GM19372 (cell line): ENCODE measurements around the gene REN.

Experiments
- ATAC-seq: cut with Tn5 transposase; IDR thresholded peaks from one replicate; pipeline ENCODE4 v1.9.1; 2021; ENCODE audit warnings: mild to moderate bottlenecking, low read depth, moderate library complexity; ENCODE audit not compliant: unreplicated experiment

REN gene

DNA sequence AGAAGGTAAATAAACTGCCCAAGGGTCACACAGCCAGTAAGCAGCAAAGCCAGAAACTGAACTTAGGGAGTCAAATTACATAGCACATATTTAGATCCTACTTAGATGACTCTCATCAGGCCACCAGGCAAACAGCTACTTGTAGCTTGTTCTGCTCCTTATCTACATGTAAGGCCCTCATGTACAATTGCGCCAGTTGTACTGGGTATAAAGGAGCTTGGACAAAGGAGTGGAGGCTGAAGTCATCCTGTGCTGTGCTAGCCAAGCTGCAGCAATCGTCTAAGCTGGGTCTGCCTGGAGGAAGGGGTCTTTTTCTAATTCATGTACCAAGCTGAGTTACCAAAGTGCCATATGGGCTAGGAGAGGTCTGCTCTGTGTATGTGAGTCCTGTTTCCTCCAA is 27.0 kb downstream of the REN start:
- ATAC-seq = no peak

DNA sequence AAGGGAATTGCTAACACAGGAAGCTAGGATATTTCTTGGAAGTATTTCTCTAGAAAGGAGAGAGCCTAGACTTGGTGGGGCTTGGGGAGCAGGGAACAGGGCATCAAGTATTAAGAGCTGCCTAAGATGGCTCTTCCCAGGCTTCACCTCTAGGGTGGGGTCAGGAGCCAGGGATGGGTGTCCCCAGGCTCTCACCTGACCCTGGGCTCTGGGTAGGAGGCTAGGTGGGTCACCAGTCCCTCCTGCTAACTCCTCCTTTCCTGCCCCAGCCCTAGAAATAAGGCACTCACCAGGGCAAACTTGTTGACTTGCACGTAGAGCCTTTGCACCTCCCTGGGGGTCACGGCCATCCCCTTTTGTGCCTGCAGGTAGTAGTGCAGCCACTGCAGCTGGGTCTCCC is 29.3 kb downstream of the REN start:
- no peak for ATAC-seq

DNA sequence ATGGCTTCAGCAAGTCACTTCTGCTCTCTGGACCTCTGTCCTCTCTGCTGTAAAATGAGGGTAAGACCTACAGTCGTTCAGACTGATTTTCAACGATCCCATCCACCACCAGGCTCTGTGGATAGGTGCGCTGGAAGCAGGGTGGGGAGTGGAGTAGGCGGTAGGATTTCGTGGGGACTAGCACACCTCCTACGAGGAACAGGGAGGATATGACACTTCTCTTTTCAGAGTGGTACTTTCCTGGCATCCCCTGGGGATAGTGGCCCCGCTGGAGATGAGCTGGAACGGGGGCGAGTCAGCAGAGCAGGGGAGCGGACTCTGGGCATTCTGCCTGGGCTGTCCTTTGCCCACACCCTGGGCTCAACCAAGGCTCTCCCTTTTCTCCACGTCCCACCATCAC is 32.0 kb downstream of the REN start:
- no peak for ATAC-seq

DNA sequence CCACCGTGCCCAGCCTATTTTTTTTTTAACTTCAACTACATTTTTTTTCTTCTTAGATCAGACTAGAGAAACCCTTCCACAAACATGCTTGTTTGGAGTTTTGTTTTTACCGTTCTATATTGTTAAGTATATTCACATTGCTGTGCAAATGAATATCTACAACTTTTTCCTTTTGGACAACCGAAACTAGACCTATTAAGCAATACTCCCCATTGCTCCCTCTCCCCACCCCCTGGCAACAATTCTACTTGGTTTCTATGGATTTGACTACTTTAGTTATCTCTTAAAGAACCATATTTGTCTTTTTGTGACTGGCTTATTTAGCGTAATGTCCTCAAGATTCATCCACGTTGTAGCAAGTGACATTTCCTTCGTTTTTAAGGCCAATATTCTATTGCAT is 33.4 kb downstream of the REN start:
- no peak for ATAC-seq

DNA sequence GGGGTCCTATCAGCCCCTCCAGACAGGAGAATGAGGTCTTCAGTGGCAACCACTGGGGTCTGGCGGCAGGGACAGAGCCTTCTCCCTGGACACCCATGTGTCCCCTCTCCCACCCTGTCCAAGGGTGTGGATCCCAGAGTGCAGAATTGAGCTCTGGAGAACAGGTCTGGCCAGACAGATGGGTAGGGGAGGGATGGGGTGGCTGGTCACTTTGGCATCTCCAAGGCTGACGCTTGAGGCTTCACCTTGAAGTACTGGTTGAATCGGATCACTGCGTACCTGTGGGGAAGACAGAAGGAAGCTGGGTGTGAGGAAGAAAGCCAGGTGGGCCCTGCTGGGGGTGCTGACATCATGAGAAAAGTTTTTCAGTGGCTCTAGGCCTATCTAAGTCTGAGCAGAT is 34.2 kb downstream of the REN start:
- no peak for ATAC-seq

DNA sequence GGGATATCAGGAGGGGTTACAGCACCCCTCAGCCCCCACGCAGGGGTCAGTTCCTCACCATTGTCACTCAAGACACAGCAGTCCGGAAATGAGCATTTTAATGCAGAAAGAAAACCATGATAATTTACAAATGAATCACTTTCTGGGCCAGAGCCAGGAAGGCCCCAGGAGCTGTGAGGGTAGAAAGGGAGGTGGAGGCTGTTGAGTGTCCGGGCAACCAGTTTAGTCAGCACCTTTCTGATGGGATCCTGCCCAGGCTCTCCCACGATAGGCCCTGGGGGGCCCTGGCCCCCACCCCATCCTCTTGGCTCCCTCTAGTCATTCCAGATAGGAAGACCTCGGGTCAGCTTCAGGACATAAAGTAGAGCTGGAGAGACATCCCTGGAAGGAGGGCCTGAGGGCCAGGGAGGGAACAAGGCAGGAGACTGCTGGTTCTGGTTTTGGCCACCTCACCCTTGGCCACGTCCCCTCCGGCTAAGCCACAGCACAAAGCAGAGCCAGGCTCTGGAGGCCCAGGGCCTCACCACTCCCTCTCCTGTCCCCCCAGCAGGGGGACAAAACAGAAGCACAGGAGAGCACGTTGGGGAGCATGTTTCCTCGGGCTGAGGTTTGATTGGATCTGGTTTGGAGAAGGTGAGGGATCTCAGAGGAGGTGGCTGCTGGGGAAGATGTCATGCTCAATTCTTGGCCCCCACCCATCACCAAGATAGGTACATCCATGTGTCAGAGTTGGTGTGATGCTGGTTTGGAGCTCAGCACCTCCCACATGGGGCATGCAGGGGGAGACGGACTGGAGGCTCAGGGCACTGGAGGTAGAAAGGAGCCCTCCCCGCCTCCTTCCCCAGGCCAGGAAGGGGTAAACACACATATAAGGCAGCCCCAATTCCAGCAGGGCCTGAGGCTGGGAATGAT is 34.9 kb downstream of the REN start:
- no peak for ATAC-seq

DNA sequence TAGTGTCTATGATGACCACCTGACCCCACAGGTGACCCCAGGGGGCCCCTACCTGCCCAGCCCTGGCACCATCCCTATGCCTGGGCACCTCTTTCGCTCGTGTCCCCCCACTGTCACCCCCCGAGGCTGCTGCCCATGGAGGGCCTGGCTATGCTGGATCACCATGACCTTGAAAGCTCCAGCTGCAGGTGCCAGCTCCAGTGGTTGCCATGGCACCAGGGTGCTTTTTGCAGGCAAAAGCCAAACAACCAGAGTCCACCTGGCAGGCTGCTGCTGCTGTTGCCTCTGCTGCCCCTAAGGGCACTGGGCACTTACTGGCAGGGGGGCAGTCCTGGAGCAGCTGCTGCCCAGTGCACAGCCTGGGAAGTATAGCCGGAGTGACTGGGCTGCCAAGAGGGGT is 36.0 kb downstream of the REN start:
- no peak for ATAC-seq

DNA sequence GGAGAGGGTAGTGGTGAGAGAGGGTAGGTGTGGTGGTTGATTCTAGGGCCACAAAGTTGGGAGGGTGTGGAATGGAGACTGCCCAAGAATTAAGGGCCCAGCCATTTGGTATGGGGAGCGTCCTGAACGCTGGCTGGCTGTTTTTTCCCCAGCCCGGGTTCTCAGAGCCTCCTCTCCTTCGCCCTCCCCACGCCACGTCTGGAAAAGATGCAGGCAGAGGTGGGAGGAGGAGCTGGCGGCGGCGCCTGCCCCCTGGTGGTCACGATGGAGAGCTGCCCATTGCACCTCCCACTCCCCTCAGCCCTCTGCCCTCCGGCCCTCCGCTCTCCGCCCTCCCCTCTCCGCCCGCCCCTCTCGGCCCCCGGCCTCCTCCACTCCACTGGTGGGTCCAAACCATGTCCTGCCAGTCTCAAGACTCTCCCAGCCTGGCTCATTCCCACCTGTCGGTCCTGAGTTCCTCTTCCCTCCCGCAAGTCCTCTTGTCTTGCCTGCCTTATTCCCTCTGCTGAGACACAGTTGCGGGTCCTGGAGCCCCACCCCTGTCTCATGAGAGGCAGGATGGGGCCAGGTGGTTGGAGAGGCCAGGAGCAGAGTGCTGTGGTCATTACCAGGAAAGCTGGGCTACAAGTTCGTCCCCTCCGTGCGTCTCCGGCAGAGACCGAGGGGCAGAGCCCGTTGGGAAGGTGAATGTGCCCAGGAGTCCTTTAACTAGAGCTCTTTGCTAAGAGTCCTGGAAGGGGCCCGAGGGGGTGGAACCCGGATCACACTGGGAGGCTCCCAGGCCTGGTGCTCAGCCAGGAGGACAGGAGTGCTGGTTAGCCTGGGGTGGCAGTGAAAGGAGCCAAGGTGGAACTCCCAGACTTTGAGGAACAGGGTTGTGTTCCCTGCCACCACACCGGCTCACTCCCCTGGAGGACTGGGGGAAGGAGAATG is 36.9 kb downstream of the REN start:
- ATAC-seq = no peak

DNA sequence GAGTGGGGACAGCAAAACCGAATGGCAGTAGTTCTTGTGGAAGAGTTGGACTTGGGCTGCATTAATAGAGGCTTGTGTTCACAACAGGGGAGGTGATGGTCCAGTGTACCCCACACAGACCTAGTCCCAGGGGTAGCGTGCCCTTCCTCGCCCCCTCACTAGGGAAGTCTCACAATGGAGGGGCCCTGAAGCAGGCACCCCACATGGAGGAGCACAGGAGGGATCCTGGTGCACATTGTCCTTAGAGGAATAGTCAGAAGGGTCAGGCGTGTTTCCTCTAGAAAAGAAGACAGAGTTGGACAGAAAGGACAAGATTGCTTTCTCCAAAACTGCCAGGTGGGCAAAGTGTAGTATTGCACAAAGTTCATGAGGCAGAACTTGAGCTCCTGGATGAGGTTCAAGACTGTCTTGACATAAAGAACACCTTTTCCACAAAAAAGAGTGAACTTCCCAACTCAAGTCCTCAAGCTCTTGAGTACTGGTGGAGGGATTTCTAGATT is 37.6 kb downstream of the REN start:
- no peak for ATAC-seq

DNA sequence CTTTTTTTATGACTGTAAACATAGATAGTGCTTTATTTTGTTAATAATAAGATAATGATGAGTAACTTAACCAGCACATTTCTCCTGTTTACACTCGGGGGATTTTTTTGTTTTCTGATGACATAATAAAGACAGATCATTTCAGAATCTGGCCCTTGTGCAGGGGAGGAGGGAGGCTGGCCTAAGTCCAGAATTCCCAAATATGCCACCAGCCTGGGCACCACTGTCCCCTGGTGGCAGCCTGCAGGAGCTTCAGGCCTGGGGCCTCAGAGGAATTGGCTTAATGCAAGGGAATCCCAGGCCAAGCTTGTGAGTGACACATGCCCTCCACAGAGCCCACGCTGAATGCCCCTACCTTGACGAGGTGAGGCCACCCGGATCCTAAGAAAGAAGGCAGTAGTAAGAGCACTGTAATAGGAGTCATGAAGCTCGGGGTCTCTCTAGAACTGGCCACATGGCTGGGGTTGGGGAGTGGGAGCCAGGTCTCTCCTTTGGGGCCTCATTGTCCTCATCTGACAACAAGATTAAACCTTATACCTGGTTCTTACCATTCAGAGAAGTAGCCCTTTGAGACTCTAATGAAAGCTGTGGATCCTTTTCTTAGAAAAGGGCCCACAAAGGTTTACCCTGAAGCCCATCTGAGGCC is 38.4 kb downstream of the REN start:
- ATAC-seq = no peak

DNA sequence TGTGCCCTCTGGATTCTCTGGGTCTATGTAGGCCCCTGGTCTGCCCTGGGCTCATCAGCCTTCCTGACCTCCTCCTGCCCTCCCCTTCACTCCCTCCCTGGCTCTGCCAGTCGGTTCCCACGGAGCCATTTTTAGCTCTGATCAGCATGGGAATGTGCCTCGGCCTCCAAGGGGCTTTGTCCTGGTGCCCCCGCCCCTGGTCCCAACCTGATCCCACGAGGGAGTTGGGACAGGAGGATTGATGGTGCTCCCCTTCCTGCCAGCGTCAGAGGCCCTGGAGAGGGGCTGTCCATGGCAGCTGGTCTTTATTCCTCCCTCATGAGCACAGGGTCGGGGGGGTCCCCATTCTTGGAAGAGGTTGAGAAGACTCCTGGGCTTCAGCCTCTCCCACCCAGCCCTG is 39.2 kb downstream of the REN start:
- ATAC-seq = no peak

DNA sequence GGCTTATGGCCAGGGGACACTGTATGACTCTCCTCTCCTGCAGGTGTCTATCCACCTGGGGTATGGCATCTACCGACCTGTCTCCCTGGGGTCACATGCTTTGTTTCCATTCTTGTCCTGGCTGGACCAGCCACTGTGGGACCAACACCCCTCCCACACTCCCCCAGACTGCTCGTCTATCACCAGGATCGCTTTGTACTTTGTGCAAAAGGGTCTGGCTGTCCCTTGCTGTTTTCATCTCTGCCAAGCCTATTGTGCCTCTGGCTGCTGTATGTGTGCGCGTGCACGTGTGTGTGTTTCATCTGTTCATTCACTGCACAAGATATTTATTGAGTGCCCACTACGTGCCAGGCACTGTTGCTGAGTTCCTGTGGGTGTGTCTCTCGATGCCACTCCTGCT is 39.8 kb downstream of the REN start:
- no peak for ATAC-seq

DNA sequence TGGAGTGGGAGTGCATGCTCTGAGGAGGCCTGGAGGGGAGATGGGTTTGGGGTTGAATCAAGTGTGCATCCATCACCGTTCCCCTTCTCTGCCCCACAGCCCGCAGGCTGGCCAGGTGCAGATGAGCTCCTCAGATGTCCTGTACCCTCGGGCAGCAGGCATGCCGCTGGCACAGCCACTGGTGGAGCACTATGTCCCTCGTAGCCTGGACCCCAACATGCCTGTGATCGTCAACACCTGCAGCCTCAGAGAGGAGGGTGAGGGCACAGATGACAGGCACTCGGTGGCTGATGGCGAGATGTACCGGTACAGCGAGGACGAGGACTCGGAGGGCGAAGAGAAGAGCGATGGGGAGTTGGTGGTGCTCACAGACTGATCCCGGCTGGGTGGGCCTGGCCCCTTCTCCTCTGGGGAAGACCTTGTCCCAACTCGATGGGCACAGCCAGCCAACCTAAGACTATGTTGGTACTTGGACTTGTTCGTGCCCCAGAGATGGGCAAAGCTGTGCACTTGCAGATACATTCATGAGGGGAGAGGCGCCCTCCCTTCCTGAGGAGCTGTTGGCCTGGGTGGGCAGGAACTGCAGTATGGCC is 40.3 kb downstream of the REN start:
- ATAC-seq = no peak

DNA sequence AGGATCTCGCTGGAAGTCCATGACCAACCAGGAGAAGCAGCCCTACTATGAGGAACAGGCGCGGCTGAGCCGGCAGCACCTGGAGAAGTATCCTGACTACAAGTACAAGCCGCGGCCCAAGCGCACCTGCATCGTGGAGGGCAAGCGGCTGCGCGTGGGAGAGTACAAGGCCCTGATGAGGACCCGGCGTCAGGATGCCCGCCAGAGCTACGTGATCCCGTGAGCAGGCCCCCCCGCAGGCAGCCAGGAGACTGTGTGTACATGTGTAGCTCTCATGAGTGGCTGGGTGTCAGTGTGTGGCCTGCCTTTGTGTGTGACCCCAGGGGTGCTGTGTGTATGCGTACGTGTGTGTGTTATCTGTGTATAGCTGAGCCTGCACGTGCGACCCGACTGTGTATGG is 41.5 kb downstream of the REN start:
- no peak for ATAC-seq

DNA sequence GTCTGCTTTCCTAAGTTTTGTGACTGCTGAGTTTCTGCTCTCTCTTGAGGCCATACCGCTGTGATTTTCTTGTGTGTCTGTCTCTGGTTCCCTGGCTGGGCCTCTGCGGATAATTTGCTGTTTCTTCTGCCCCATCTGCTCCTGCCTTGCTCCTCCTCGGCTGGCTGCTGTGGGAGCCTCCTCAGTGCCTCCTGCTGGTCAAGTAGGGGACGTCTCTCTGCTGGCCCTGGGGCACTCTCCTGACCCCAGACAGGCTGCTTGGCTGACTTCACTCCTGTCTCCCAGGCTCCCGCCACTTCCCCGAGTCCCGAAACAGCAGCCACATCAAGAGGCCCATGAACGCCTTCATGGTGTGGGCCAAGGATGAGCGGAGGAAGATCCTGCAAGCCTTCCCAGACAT is 42.8 kb downstream of the REN start:
- no peak for ATAC-seq

DNA sequence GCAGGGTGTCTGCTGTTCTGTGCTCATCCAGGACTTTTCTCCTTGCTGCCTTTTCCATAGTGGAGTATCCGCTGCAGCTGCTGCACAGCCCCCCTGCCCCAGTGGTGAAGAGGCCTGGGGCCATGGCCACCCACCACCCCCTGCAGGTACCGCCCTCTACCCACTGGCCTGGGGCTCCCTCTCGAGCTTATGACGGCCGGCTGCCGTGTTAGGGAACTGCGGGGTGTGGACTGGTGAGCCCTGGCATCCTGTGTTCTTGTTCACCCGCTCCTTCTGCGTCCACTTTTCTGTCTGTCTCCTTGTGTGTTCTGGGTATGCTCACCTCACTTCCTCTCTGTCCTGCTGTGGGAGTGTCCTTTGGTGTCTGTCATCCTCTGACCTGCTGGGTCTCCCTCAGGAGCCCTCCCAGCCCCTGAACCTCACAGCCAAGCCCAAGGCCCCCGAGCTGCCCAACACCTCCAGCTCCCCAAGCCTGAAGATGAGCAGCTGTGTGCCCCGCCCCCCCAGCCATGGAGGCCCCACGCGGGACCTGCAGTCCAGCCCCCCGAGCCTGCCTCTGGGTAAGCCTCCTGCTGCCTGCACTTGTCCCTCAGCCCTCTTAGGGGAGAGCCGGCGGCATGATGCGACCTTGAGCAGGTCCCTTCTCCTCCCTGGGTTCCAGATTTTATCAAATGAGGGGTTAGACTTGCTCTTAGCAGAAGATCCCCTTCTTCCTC is 44.1 kb downstream of the REN start:
- ATAC-seq = no peak

DNA sequence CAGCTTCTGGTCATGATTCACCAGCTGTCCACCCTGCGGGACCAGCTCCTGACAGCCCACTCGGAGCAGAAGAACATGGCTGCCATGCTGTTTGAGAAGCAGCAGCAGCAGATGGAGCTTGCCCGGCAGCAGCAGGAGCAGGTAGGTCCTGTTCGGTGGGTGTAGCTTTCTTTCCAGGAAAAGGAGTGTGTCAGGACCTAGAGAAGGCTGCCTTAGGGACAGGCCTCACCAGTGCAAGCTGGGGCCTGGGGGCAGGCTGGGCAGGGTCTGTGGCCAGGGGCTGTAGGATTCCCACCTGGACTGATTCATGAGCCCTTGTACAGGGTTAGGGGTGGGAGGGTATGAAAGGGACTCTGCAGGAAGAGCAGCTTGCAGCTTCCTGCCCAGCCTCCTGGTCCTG is 49.6 kb downstream of the REN start:
- no peak for ATAC-seq

DNA sequence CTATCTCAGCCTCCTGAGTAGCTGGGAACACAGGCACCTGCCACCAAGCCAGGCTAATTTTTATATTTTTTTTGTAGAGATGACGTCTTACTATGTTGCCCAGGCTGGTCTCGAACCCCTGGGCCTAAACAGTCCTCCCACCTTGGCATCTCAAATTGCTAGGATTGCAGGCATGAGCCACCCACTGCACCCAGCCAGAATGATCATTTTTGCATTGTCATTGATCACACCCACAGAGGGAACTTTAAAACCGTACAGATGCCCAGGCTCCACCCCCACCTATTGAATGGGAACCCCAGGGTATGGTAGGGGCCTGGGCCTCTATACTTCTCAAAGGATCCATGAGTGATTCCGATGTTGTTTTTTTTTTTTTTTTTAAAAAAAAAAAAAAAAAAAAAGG is 51.0 kb downstream of the REN start:
- no peak for ATAC-seq

DNA sequence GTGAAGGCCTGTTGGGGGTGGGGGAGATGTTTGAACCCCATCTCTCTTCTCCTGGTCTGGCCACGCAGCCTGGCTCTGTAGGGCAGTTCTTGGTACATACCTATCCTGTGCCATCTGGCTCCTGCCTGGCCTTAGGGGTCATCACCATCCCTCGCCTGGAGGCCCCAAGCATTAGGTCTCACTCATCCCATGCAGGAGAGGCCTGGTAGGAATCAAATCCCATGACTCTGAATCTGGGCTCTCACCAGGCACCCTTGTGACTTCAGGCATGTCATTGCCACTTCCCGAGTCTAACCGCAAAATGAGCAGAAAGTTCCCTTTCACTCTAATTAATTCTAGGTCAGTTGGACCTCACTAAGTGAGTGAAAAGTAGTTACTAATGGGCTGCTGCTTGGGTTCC is 51.5 kb downstream of the REN start:
- no peak for ATAC-seq

DNA sequence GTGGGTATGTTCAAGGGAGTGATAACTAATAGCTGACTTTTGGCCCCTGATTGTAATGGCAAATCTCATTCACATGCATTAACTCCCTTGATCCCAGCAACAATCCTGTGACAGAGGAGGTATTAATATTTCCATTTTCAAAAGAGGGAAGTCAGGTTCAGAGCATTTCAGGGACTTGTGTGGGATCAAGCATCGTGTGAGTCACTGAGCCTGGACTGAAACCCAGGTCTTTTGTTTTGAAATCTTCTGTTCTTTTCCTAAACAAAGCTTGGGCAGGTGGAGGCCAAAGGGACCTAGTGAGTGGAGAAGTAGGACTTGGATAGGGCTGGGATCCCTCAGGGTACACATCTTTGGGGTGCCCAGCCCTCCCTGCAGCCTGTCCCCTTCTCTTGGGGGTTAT is 52.2 kb downstream of the REN start:
- no peak for ATAC-seq
